Activated effector memory CD4-positive, alpha-beta T cell treated with Interleukin-2 at 50 U/mL for 16 hours (primary cell): Measurements from ENCODE around the gene RBMS2.
"Not testable (repeated sequence)": the region's sequence is repeated elsewhere in the genome, so short reads cannot be mapped to it uniquely, and the experiment has no call there.

Source experiments
- DNase-seq: peaks from one replicate; pipeline ENCODE4 v3.0.0-alpha.2; 2020

The RBMS2 gene

DNA sequence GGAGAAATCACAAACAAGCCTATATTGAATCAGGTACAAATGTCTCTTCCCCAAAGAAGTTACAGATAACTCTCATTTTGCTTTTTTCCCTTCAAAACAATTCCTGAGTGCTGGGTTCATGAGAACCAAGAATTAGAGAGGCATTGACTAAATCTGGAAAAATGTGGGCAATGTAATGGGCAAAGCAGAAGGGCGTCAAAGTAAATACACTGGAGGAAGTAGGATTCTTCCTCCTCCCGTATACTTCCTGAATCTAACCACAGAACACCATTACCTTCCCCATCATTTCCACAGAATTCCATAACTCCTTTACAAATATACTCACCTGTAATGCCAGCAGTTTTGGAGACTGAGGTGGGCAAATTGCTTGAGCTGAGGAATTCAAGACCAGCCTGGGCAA is 3.0 kb upstream of the RBMS2 start:
- no peak for DNase-seq

DNA sequence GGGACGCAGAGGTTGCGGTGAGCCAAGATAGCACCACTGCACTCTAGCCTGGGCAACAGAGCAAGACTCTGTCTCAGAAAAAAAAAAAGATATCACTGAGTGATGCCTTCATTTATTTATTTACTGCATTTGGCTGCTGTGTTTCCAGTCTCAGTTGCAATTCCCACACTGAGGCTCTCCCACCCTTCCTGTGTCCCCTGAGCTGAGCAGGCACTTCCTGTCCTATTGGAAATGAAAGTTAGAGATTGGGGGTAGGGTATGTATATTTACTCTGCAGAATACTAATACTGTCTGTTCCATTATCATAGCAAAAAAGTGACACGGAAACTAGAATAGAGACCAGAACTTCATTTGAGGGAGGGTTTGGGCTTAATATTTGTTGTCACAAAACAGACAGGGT is 1.6 kb upstream of the RBMS2 start:
- no peak for DNase-seq

DNA sequence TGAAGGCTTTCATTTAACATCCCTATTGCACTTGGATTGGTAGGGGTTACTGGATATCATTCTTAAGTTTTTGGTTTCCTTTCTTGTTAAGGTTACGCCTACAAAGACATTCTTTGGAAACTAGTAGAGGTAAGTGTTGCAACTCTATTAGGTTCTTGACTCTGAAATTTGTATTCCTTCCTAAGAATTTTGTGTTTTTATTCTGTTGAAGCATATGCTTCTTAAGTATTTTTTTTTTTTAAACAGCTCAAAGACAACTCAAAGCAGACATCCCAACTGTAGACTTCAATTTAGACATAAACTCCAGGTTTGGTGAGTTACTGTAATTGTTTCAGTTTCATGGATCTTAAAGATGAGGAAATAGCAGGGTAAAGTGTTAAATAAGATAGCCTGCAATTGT is 1.1 kb upstream of the RBMS2 start:
- no peak for DNase-seq

DNA sequence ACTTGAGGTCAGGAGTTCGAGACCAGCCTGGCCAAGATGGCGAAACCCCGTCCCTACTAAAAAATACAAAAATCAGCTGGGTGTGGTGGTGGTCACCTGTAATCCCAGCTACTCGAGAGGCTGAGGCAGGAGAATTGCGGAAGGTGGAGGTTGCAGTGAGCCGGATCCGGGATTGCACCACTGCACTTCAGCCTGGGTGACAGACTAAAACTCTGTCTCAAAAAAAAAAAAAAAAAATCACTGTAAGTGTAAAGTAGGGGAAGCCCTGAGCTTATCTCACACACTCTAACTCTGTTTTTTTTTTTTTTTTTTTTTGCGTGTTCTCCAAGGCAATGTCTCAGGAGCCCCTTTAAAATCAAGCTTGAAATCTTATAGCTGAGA is 421 bp upstream of the RBMS2 start:
- DNase-seq: no peak

DNA sequence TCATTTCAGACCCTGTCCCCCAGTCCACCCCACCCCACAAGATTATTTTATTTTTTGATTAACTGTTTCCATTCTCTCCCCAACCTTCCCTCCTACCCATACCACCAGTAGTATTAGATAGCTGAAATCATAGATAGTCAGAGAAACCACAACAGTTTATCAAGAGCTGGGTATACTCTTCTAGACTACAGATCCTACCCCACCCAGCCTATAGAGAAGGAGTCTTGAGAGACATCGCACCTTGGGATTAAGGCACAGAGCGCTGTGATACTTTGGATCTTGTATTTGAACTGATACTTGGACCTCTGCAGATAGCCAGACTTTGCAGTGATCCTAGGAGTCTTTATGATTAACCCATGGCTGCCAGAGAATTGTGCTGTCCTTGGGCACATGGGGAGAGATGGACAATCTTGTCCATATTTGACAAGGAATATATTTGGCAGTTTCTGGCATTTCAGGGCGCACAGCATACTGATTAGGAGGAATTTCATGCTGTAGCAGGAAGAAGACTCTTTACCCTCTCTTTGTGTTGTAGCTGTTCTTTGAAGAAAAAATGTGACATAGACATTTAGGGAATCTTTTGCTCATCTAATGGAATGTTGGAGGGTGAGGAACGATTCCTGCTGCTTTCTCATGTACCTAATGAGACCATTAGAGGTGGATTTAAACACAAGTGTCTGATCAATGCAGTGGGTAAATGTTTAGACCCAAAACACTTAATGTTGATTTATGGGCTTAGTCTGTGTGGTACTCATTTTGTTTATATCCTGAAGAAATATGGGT is 982 bp downstream of the RBMS2 start:
- no peak for DNase-seq

DNA sequence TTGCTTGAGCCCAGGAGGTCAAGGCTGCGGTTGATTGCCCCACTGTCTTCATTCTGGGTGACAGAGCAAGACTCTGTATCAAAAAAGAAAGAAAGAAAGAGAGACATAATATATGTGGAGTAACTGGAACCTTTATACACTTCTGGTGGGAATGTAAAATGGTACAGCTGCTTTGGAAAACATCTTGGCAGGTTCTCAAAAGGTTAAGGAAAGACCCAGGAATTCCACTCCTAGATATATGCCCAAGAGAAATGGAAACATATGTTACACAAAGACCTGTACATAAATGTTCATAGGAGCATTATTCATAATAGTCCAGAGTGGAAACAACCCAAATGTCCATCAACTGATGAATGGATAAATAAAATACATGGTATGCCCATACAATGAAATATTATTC is 7.2 kb downstream of the RBMS2 start:
- no peak for DNase-seq

DNA sequence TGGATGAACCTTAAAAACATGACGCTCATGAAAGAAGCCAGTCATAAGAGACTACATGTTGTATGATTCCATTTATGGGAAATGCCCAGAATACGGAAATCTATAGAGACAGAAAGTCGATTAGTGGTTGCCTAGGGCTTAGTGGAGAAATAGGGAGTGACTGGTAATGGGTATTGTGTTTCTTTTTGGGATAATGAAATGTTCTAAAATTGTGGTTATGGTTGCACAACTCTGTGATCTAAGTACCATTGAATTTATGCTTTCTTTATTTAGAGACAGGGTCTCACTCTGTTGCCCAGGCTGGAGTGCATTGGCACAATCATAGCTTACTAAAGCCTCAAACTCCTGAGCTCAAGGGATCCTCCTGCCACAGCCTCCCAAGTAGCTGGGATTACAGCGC is 8.0 kb downstream of the RBMS2 start:
- no peak for DNase-seq

DNA sequence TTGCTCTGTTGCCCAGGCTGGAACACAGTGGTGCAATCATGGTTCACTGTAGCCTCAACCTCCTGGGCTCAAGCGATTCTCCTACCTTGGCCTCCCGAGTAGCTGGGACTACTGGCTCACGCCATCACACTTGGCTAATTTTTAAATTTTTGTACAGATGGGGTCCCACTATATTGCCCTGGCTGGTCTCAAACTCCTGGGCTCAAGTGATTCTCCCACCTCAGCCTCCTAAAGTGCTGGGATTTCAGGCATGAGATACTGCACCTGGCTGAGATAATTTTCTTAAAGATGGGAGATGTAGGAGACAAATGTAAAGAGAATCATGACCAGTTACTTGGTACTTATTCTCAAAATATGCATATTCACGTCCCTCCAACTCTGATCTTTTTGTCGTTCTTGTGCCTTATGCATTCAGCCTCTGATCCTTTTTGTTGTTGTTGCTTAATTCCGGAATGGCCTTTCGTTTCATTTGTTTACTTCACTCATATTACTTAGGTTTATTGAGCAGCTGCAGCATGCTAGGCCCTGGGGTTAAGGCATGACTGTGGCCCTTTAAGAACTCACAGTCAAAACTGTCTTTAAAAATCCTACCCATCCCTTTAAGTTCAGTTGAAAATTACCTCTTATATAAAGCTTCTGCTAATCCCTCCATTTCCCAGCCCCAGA is 8.9 kb downstream of the RBMS2 start:
- DNase-seq: no peak

DNA sequence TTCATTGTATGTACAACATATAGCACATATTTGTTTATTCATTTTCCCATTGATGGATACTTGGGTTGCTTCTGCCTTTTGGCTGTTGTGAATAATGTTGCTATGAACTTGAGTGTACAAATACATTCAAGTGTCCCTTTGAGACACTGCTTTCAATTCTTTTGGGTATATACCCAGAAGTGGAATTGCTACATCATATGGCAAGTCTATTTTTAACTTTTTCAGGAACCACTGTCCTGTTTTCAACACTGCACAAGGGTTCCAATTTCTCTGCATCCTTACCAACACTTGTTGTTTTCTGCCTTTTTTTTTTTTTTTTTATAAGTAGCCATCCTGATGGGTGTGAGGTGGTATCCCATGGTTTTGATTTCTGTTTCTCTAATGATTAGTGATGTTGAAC is 15.9 kb downstream of the RBMS2 start:
- no peak for DNase-seq

DNA sequence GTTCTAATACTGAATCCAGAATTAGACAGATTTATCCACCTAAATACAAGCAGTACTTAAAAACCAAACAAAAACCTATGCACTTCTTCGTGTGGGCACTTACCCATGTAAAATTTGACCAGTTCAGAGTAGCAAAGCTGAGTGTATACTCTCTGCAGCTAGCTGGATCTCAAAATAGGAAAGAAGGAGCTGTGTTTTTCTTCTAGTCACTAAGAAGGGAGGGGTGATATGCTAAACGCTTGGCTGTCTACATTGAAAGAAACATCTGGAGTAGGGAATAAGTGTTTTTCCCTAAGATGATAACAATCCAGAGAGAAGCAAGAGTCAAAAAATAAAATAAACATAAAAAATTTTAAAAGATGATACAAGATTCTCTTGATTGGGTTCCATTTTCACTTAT is 20.0 kb downstream of the RBMS2 start:
- DNase-seq: no peak

DNA sequence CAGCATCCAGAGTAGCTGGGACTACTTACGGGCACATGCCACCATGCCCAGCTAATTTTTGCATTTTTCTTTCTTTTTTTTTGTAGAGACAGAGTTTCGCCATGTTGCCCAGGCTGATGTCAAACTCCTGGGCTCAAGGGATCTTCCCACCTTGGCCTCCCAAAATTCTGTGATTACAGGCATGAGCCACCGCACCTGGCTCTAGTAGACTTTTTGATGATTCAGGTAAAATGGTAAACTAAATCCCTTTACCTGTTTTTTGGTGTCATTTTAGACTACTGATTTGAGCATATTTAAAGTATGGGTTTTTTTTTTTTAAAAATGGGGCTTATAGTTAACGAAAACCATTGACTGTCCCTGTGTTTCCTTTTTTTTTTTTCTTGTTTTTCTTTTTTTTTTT is 20.5 kb downstream of the RBMS2 start:
- no peak for DNase-seq

DNA sequence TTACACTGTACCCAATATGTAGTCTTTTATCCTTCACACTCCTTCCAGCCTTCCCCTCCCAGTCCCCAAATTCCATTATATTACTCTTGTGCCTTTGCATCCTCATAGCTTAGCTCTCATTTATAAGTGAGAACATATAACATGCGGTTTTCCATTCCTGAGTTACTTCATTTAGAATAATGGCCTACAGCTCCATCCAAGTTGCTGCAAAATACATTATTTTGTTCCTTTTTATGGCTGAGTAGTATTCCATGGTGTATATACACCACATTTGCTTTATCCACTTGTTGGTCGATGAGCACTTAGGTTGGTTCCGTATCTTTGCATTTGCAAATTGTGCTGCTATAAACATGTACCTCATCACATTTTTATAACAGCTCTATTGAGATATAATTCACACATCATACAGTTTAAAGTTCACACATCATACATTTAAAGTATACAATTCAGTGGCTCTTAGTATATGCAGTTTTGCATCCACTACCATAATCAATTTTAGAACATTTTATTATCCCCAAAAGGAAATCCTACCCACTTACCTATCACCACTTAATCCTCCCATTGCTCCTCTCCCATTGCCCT is 23.5 kb downstream of the RBMS2 start:
- no peak for DNase-seq

DNA sequence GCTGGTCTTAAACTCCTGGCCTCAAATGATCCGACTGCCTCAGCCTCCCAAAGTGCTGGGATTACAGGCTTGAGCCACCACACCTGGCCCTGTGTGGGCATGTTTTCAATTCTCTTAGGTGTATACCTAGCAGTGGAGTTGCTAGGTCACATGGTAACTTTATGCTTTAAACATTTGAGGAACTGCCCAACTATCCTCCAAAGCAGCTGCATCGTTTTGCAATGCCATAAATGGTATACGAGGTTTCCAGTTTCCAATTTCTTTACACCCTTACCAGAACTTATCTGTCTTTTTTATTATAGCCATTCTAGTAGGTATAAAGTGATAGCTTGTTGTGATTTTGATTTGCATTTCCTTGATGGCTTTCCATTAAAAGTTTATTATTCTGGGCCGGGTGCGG is 25.1 kb downstream of the RBMS2 start:
- no peak for DNase-seq

DNA sequence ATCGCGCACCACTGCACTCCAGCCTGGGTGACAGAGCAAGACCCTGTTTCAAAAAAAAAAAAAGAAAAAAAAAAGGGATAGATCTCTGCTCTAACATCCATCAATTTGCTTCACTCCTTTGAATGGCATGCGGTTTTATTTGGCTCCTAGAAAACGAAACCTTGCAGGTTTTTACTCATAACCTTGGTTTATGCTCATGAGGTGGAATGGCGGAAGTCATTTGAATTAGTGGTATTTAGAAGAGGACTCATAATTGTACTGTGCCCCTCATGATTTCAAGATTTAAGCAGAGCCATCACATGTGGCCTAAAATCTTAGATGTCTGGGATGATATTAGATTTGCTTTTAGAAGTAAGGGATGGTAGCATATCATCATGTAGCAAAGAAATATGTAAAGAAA is 29.4 kb downstream of the RBMS2 start:
- no peak for DNase-seq

DNA sequence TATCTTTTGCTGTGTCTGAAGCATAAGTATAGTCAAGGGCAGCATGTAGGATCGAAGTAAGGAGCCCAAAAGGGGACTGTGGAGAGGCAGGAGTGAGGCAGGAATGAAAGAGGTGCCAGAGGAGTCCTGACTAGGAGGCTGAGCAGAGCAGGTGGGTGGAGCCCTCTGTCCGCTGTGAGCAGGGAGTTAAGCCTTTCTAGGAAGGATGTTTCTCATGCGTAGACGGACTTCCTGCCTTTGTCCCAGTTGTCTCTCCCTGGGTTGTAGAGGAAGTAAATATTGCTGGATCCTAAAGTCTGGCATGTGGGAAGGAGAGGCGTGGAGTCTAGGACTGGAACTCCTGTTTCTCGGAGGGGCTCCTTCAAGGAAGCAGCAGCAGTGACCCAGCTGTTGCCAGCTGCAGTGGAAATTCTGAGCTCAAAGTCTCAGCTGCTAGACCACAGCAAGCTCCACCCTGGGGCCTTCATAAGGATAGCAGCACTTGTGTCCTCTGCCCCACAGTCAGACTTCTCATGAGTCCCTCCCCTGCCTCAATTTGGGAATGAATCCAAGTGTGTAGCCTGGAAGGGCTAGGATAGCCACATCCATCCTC is 44.0 kb downstream of the RBMS2 start:
- DNase-seq: no peak

DNA sequence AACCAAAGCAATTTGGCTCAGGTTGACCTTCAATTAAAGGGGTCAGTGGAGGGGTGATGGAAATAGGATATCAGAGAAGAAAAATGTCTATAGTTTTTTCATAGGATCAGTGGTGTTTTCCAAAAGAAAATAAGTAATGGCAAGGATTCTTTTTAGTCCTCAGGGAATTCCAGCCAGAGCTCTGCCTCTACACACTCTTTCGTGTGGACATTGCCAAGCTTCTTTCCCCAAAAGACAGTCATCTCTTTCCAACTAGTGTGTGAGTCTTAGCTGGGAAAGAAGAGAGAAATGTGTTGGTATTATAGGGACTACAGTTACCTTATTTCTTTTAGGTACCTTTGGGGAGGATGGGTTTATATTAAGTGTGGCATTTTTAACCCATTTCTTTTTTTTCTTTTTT is 46.5 kb downstream of the RBMS2 start:
- DNase-seq: no peak

DNA sequence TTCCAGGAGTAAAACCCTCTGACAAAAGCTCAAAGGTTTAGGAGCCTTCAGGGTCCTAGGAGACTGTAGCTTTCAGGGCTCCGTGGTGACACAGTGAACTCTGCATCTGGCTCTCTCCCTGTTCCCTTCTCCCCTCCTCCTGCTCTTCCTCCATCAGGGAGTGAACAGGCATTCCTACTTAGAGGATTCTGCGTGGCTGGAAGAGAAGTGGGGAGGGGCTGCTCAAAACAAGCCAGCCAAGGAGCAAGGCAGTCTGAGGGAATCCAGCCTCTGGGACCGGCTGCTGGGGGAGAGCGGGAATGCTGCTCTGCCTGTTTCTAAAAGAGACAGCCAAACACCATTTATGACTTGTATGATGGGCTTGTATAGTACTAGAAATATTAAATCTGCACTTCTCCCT is 49.5 kb downstream of the RBMS2 start:
- DNase-seq: no peak

DNA sequence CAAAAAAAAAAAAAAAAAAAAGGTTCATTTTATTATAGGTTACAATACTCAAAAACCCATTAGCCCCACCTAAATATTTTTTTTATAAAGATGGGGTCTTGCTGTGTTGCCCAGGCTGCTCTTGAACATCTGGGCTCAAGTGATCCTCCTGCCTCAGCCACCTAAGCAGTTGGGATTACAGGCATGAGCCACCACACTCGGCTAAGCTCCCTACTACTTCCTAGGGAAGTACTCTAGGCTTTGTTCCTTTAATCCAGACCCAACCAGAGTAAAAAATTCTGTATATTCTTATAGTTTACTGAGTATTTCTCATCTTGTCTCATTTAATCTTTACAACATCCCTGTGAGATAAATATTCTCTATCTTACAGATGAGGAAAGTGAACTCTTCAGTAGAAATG is 50.7 kb downstream of the RBMS2 start:
- no peak for DNase-seq

DNA sequence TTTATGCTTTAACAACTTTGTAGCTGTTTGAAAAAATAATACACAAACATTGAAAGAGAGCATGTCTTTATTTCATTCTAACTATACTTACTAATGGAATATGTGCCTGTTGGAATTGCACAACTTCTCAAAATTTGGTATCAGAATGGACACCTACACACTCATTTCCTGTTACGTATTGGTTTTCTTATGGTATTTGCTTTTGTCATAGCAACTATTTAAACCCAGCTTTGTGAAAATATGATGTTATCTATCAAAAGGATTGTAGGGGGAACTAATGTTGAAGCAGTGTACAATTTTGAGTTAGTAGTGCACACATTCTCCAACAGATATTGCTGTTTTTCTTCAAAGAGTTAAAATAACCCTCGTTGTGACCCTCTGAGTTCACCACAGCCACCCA is 52.6 kb downstream of the RBMS2 start:
- DNase-seq: no peak

DNA sequence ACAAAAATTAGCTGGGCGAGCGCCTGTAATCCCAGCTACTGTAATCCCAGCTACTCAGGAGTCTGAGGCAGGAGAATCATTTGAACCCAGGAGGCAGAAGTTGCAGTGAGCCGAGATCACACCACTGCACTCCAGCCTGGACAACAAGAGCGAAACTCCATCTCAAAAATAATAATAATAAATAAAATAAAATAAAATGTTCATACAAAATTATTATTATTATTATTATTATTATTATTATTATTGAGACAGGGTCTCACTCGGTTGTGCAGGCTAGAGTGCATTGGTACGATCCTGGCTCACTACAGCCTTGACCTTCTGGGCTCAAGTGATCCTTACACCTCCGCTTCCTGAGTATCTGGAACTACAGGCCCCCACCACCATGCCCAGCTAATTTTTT is 55.6 kb downstream of the RBMS2 start:
- not testable (repeated sequence) for DNase-seq

DNA sequence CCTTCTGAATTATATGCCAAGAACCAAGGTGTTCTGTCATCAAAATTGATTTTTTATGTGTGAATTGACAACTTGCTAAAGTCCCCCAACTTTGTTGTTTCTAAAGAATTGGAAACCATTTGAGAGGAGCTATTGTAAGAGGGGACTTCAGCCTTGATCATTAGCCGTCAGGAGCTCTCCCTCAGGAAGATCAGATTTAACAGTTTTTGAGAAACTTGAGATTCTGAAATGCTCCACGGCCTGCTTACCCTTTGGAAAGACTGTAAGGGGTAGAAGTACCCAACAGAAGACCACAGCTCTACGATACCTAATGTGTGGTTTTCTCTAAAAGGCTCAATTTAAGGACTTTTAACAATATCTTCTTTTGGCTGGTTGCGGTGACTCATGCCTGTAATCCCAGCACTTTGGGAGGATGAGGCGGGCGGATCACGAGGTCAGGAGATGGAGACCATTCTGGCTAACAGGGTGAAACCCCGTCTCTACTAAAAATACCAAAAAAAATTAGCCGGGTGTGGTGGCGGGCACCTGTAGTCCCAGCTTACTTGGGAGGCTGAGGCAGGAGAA is 57.4 kb downstream of the RBMS2 start:
- DNase-seq: no peak

DNA sequence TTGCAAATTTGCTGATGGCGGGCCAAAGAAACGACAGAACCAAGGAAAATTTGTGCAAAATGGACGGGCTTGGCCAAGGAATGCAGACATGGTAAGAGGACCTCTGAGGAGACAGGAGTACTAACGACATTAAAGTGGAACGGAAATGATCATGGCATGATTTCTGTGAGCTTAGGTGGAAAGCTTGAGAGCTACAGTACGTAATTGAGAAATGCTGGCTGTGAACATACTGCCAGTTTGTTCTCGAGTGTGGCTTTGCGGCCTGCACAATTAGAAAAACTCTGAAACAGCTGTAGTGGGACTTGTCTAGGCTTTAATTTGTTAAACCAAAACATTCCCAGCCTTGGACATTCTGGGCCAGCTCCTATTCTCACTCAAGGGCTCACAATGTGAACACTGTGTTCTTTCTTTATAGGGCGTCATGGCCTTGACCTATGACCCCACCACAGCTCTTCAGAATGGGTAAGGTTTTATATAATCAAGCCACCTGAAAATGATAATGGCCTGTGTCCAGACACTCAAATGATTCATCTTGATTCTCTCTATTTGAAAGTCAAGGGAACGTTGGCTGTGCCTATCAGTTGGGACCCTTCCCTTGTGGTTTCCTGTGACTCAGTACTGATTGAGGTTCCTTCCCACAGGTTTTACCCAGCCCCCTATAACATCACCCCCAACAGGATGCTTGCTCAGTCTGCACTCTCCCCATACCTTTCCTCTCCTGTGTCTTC is 60.0 kb downstream of the RBMS2 start:
- no peak for DNase-seq

DNA sequence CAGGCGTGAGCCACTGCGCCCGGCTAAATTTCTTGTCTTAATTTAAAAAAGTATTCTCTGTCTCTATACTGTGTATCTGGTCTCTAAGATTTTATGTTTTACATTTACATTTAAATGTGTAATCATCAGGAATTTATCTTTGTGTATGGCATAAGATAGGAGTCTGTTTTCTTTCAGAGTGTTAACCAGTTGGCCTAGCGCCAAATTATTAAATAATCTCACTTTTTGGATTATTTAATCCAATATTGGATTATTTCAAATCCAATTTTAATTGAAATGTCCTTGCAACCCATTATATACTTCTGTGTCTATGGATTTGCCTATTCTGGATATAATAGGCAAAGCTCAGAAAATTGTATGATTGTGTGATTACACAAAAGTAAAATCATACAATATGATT is 63.5 kb downstream of the RBMS2 start:
- no peak for DNase-seq
